Measurements from ENCODE around the gene MIEN1. TPM values are rescaled to one million over a fixed set of nuclear protein-coding genes. Genes with fewer than 3 reads are reported as not detected.
A peak's percentile ranks its signal among the peaks of the same experiment; 100 is the strongest.
"Not testable (repeated sequence)": the region's sequence is repeated elsewhere in the genome, so short reads cannot be mapped to it uniquely, and the experiment has no call there.

Gene MIEN1
- total RNA-seq, 1 donor from 2014 or later: 18.7 TPM

- DNase-seq (ENCODE audit: low read depth in 2 of 2): peak; percentile 39 to 52
These were observed 10.2 kb upstream of the MIEN1 start for GRCh38 chr17:39740357-39741111.

DNA sequence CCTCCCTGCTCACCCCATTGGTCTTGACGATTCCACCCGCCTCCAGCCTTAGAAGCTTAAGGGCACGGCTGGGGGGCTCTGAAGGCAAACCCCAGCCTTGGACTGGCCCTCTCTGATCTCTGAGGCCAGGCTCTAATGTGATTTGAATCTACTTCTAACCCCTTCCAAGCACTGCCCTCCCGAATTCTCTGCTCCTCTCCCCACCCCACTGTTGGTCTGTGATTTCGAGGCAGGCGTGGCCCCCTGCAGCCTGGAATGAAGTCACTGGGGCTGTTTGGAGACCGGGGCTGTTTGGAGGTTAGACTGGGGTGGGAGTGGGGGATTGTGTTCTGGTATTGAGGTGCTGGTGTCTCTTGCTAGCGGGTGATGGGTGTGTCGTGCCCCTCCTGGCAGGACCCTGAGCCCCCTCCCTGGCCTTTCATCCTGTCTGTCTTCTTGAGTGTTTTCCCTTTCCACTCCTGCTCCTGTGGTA is 9.6 kb upstream of the MIEN1 start:
- no peak for DNase-seq (ENCODE audit: low read depth in 2 of 2)

- DNase-seq (ENCODE audit: low read depth in 2 of 2): peak in 1 of 2 donors; percentile 26
These were observed 8.9 kb upstream of the MIEN1 start for GRCh38 chr17:39738983-39739884.

DNA sequence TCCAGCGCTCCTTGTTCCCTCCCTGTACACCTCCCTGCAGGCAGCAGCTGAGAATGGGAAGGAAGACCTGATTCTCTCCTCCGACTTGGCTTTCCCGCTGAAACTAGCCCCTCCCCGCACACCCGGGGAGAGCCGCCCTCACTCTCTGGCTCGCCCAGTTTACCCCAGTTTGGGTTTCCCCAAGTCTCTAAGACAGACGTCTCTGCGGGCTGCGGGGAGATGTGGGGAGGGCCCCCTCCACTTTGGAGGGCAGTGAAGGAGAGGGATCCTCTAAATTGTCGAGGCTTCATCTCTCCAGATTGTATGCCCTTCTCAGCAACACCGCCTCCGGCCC is 8.2 kb upstream of the MIEN1 start:
- DNase-seq (ENCODE audit: low read depth in 2 of 2): no peak

DNA sequence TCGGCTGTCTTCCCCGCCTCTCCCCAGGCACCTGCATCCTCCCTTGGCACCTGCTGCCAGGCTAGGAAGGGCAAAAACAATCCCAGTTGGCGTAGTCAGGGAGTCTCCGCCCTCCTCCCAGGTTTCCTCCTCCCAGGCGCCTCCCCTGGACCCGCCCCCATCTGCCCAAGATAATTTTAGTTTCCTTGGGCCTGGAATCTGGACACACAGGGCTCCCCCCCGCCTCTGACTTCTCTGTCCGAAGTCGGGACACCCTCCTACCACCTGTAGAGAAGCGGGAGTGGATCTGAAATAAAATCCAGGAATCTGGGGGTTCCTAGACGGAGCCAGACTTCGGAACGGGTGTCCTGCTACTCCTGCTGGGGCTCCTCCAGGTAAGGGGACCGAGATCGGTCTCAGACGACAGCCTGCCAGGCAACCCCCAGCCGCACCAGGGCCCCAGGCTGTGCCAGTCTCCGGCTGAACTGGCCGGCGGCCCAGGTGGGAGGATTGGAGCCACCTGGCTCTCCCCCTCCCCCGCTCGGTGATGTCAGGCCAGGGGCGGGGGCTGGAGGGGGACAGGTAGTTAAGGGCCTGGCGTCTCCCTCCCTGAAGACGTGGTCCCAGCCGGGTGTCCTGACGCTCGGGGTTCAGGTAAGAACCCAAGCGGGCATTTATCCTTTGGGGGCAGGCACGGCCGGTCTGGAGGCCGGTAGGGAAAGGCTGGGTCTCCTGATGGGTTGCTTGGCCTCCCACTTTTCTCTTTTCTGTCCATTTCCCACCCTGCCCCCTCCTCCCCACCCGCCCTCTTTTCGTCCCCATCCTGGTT is 7.6 kb upstream of the MIEN1 start, which contains the start of gene GRB7:
Gene GRB7 (plus strand): TSS at position 179 of the 808 bp plus-strand sequence. CDS start 4,364 bp downstream, outside the sequence.
- no peak for DNase-seq (ENCODE audit: low read depth in 2 of 2)

DNA sequence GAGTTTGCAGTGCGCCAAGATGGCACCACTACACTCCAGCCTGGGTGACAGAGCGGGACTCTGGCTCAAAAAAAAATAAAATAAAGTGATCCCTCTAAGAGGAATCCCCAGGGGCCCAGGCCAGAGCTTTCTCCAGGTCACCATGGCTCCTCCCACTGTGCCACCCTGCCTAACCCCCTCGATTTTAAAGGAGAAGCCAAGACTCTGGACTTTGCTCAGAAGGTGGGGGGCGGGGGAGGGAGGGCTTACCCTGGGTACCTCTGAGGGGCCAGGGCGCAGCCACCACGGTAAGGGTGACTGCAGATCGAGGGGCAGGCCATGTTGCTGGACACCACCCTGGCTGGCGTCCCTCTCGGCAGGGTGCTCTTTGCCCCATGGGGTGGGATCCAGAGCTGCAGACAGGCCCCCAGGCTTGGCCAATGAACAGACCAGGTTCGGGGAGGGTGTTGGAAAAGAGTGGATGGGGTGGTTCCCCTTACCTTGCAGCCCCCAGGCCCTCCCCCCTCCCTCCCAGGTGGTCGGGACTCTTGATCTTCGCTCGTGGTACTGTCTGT is 7.0 kb upstream of the MIEN1 start:
- no peak for DNase-seq (ENCODE audit: low read depth in 2 of 2)

GRCh38 chr17:39736319-39737165 is 6.2 kb upstream of the MIEN1 start:
- DNase-seq (ENCODE audit: low read depth in 2 of 2): peak in 1 of 2 donors; percentile 20

- DNase-seq (ENCODE audit: low read depth in 2 of 2): no peak
These were observed 5.5 kb upstream of the MIEN1 start for GRCh38 chr17:39735882-39736281.

DNA sequence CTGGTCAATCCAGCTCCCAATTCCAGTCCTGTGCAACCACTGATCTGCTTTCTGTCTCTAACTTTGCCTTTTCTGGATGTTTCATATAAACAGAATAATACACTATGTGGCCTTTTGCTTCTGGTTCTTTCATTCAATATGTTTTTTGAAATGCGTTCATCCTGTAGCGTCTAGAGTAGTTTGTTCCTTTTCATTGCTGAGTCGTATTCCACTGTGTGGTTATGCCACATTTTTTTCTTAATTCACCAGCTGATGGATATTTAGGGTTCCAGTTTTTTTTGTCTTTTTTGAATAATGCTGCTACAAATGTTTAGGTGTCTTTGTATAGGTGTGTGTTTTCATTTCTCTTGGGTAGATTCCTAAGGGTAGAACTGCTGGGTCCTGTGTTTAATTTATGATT is 2.3 kb upstream of the MIEN1 start:
- DNase-seq (ENCODE audit: low read depth in 2 of 2): no peak

DNA sequence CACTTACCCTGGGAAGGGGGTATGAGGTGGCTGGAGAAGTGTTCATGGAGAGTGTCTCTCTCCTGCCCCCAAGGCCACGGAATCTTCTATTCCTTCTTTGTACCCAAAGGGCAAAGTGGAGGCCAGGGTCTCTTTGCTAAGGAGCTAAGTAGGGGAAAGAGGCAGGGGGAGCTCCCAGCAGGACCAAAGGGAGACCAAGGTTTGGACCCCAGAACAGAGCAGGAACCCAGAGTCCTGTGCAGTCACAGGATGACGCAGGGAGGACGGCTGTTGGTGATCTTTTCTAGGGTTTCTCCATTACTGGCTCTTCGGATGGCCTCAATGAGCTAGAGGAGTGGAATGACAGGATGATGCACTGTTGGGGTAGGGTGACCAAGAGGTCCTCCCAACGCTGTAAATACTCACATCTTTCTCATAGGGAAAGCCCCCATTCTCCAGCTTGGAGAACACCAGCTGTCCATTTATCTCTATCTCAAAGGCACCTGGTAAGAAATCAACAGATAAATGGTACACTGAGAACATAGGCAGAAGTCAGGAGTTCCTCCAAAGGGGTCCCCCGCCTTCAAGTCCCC is 966 bp downstream of the MIEN1 start:
- no peak for DNase-seq (ENCODE audit: low read depth in 2 of 2)

- DNase-seq (ENCODE audit: low read depth in 2 of 2): no peak
These were observed 2.8 kb downstream of the MIEN1 start for GRCh38 chr17:39727556-39727955.

DNA sequence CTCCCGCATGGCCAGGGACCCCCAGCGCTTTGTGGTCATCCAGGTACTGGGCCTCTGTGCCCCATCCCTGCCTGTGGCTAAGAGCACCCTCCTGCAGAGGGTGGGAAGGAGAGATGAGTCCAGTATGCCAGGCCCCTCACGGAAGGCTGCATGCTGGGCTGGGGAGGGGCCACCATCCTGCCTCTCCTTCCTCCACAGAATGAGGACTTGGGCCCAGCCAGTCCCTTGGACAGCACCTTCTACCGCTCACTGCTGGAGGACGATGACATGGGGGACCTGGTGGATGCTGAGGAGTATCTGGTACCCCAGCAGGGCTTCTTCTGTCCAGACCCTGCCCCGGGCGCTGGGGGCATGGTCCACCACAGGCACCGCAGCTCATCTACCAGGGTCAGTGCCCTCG is 3.7 kb downstream of the MIEN1 start:
- DNase-seq (ENCODE audit: low read depth in 2 of 2): no peak

DNA sequence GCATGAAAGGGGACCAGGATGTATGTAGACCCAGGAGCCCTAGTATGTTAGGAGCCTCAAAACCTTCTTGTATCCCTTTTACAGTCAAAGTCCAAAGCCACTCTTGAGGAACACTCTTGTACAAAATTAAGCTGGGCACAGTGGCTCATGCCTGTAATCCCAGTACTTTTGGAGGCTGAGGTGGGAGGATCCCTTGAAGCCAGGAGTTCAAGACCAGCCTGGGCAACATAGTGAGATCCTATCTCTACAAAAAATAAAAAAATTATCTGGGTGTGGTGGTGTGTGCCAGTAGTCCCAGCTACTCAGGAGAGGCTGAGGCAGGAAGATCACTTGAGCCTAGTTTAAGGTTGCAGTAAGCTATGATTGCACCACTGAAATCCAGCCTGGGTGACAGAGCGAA is 4.4 kb downstream of the MIEN1 start:
- DNase-seq (ENCODE audit: low read depth in 2 of 2): not testable (repeated sequence)

DNA sequence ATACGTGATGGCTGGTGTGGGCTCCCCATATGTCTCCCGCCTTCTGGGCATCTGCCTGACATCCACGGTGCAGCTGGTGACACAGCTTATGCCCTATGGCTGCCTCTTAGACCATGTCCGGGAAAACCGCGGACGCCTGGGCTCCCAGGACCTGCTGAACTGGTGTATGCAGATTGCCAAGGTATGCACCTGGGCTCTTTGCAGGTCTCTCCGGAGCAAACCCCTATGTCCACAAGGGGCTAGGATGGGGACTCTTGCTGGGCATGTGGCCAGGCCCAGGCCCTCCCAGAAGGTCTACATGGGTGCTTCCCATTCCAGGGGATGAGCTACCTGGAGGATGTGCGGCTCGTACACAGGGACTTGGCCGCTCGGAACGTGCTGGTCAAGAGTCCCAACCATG is 5.6 kb downstream of the MIEN1 start:
- DNase-seq (ENCODE audit: low read depth in 2 of 2): no peak

- no peak for DNase-seq (ENCODE audit: low read depth in 2 of 2)
These were observed 7.1 kb downstream of the MIEN1 start for GRCh38 chr17:39722965-39723848.

DNA sequence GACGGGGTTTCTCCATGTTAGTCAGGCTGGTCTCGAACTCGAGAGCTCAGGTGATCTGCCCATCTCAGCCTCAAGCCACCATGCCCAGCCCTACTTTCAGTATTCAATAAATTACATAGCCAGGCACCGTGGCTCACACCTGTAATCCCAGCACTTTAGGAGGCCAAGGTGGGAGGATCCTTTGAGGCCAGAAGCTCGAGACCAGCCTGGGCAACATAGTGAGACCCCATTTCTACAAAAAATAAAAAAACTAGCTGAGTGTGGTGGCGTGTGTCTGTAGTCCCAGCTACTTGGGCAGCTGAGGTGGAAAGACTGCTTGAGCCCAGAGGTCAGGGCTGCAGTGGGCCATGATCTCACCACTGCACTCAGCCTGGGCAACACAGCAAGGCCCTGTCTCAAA is 8.2 kb downstream of the MIEN1 start:
- DNase-seq (ENCODE audit: low read depth in 2 of 2): no peak

DNA sequence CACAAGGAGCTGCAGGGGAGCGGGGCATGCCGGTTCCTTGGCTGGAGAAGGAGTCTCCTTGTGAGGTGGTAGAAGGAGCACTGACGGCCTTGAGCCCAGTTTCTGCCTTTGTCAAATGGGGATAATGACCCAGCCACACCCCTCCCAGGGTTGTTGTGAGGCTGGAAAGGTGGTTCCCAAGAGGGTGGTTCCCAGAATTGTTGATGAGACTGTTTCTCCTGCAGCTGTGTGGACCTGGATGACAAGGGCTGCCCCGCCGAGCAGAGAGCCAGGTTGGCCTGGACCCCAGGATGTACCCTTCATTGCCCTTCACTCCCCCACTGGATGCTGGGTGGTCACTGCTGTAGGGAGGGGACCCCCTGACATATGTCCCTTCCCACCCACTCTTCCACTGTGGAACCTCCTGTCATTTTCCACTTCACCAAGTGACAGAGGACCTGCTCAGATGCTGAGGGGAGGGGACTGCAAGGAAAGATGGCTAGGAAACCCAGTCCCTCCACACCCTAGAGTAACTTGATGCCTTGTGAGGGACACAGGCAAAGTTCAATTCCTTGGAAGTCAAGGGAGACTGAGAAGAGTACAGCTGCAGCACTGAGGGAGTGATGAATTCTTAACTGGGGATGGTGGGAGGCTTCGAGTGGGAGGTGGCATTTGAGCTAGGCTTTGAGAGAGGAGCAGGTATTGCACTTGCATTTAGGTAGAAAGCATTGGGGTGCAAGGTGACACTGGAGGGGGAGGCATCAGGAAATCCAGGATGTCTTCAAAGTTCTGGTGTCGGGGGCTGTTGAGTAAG is 10.6 kb downstream of the MIEN1 start:
- DNase-seq (ENCODE audit: low read depth in 2 of 2): no peak

GRCh38 chr17:39717660-39718059 is 12.7 kb downstream of the MIEN1 start:
- no peak for DNase-seq (ENCODE audit: low read depth in 2 of 2)

Data from lung microvascular endothelial cell (primary cell).